ENCODE measurements around the gene RIC3.

RIC3 gene

DNA sequence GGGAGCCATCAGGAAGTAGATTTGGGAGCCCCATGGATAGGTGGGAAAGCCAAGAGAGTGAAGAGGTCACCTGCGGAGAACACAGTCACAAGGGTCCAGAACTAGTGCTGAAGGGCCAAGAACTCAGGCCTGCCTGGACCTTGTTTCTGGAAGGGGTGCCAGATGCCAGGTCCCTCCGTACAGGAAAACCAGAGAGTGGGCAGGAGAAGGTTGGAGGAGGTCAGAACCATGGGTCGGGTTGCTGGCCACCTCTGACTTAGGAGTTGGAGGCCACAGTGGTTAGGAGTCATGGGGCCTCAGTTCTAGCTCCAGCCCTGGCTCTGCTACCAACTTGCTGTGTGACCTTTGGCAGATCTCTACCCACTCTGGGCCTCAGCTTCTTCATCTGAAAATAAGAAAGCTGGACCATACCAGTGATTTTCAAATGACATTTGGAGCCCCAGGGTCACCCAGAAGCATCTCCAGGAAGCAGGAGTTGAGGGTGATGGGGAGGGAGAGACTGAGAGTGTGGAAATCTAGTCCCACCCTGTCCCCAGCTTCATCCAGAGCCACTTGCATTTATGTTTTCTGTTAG lies 108.6 kb downstream of the RIC3 start:
- TF ChIP-seq, protein P1, sequence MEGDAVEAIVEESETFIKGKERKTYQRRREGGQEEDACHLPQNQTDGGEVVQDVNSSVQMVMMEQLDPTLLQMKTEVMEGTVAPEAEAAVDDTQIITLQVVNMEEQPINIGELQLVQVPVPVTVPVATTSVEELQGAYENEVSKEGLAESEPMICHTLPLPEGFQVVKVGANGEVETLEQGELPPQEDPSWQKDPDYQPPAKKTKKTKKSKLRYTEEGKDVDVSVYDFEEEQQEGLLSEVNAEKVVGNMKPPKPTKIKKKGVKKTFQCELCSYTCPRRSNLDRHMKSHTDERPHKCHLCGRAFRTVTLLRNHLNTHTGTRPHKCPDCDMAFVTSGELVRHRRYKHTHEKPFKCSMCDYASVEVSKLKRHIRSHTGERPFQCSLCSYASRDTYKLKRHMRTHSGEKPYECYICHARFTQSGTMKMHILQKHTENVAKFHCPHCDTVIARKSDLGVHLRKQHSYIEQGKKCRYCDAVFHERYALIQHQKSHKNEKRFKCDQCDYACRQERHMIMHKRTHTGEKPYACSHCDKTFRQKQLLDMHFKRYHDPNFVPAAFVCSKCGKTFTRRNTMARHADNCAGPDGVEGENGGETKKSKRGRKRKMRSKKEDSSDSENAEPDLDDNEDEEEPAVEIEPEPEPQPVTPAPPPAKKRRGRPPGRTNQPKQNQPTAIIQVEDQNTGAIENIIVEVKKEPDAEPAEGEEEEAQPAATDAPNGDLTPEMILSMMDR (IDR thresholded peaks at IDR 0.05; ENCODE audit: low read depth, low read length) = no peak
- TF ChIP-seq MYC (IDR thresholded peaks at IDR 0.05; ENCODE audit: low read depth, low read length) (no peak), POLR2A (IDR thresholded peaks at IDR 0.05; ENCODE audit: extremely low read depth, insufficient read length) (no peak)
- TF ChIP-seq, protein P2, sequence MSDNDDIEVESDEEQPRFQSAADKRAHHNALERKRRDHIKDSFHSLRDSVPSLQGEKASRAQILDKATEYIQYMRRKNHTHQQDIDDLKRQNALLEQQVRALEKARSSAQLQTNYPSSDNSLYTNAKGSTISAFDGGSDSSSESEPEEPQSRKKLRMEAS (IDR thresholded peaks at IDR 0.05; ENCODE audit: low read depth, low read length) = no peak
- no peak overlapping the region for H3K4me3 ChIP-seq (ENCODE audit: low read depth, low read length)
- DNase-seq (ENCODE audit: low read depth) = no peak

DNA sequence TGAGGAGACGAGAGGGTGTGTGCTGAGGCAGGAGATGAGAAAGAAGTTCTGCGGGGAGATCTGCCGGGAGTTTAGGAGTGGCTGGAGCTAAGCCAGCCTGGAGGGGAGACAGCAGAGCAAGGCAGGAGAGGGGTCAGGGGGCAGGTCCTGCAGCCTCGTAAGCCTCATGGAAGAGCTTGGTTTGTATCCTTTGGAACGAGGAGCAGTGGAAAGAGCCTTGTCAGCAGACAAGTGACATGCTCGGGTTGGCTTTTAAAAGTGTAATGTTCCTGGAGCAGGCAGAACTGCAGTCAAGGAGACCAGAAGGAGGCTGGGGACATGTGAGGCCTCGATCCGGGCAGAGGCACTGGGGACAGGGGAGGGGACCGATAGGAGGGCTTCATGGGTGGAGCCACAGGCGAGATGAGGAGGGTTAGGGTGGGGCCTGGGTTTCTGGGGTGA lies 109.2 kb downstream of the RIC3 start:
- no peak for TF ChIP-seq MYC (IDR thresholded peaks at IDR 0.05; ENCODE audit: low read depth, low read length)
- TF ChIP-seq, protein P2 (IDR thresholded peaks at IDR 0.05; ENCODE audit: low read depth, low read length) = no peak
- no peak overlapping the region for H3K4me3 ChIP-seq (ENCODE audit: low read depth, low read length)
- DNase-seq (ENCODE audit: low read depth) = no peak

DNA sequence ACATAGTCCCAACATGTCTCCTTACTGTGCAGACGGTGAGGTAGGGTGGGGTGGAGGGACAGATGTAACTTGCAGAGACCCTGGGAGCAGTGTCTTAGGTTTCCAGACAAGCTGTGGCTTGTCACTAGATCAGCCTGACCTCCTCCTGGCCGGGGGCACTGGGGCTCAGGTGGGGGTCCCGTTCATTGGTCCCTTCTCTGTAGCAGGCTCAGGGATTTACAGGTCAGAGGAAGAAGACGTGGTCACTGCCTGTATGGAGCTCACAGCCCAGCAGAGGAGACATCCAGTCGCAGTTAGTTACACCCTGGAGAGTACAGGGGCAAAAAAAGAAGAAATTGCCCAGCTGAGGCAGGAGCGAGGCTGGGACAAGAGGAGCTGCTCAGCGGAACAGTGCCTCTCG lies 109.8 kb downstream of the RIC3 start:
- TF ChIP-seq MYC (IDR thresholded peaks at IDR 0.05; ENCODE audit: low read depth, low read length) (no peak), POLR2A (IDR thresholded peaks at IDR 0.05; ENCODE audit: extremely low read depth, insufficient read length) (no peak)
- TF ChIP-seq, protein P2 (IDR thresholded peaks at IDR 0.05; ENCODE audit: low read depth, low read length) = no peak
- TF ChIP-seq, protein P1 (IDR thresholded peaks at IDR 0.05; ENCODE audit: low read depth, low read length) = no peak
- DNase-seq (ENCODE audit: low read depth) = no peak
- H3K4me3 ChIP-seq (ENCODE audit: low read depth, low read length) = no peak overlapping the region

DNA sequence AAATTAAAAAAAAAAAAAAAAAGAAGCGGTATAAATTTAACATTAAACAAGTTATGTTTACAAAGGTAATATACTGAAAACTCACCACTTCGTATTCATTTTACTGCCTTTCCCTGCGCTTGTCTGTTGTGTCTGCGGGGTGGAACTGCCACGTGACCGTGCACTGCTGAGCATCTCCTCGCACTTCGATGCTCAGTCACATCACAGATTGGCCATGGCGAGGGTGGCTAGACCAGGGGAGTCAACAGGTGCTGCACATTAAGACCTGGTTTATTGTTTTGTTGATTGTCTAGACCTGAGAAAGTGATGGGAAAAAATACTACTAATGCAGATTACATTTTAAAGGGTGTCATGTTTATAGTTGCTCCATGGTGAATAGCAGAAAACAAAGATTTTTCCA lies 110.6 kb downstream of the RIC3 start:
- DNase-seq (ENCODE audit: low read depth) = no peak
- TF ChIP-seq MYC (IDR thresholded peaks at IDR 0.05; ENCODE audit: low read depth, low read length) (no peak), POLR2A (IDR thresholded peaks at IDR 0.05; ENCODE audit: extremely low read depth, insufficient read length) (no peak)
- TF ChIP-seq, protein P2 (IDR thresholded peaks at IDR 0.05; ENCODE audit: low read depth, low read length) = no peak
- H3K4me3 ChIP-seq (ENCODE audit: low read depth, low read length) = no peak overlapping the region

DNA sequence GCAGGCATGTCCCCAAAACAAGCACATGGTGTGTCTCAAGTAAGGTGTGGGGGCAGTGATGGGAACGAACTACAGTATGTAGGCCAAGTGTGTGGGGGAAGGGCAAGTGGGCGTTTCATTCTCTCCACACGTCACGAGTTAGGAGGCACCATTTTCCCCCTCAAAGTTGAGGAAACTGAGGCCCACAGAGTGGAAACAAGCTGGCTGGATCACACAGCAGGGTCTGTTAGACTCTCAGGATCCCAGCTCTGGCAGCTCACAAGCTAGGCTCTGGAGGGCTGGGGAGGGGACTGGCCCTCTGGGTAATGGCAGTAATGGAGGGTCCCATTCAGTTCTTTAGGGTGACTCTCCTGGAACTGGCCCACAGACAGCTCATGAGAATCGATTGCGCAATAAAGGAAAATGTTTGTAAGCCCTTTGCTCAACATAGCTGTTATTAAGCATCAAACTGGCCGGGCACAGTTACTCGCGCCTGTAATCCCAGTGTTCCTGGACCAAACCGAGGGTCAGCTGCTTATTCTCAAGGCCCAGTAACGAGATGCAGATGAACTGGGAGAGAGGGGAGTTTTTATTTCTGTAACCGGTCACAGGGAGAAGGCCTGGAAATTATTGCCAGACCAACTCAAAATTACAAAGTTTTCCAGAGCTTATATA lies 111.9 kb downstream of the RIC3 start:
- DNase-seq (ENCODE audit: low read depth) = peak; percentile 24
- H3K4me3 ChIP-seq (ENCODE audit: low read depth, low read length) = no peak overlapping the region
- TF ChIP-seq MYC (IDR thresholded peaks at IDR 0.05; ENCODE audit: low read depth, low read length) (no peak), POLR2A (IDR thresholded peaks at IDR 0.05; ENCODE audit: extremely low read depth, insufficient read length) (no peak)
- TF ChIP-seq, protein P1 (IDR thresholded peaks at IDR 0.05; ENCODE audit: low read depth, low read length) = no peak
- TF ChIP-seq, protein P2 (IDR thresholded peaks at IDR 0.05; ENCODE audit: low read depth, low read length) = no peak

All from NB4 (cell line).